Chondrocyte (in vitro differentiated cells): ENCODE results near the gene ANKAR. TPM values are rescaled to one million over a fixed set of nuclear protein-coding genes. Genes with fewer than 3 reads are reported as not detected.

Experiments used
- DNase-seq: peaks from one replicate; pipeline ENCODE4 v3.0.0; 2021; ENCODE audit warnings: mixed read lengths, low spot score
- H3K27ac Mint-ChIP-seq: one replicate; pipeline ENCODE4 v1.8.0; 2021; ENCODE audit warnings: mild to moderate bottlenecking, moderate library complexity, mixed read lengths; ENCODE audit not compliant: unreplicated experiment
- H3K27me3 Mint-ChIP-seq: 2 replicates; pipeline ENCODE4 v1.8.0; 2021; ENCODE audit warnings: low read depth, mixed read lengths
- H3K36me3 Mint-ChIP-seq: 2 replicates; pipeline ENCODE4 v1.8.0; 2021; ENCODE audit warnings: low read depth, mixed read lengths
- H3K4me1 Mint-ChIP-seq: 2 replicates; pipeline ENCODE4 v1.8.0; 2021; ENCODE audit warnings: low read depth, mild to moderate bottlenecking, mixed read lengths
- H3K4me3 Mint-ChIP-seq: one replicate; pipeline ENCODE4 v1.8.0; 2021; ENCODE audit warnings: mild to moderate bottlenecking, moderate library complexity, mixed read lengths; ENCODE audit not compliant: unreplicated experiment
- H3K9me3 Mint-ChIP-seq: 2 replicates; pipeline ENCODE4 v1.8.0; 2021; ENCODE audit warnings: low read depth, mixed read lengths
- total RNA-seq: library from RNA; stranded (reverse); gene quantifications from 3 replicates; pipeline ENCODE4 v1.2.1, GENCODE V29; 2021
- TF ChIP-seq, protein P1 (sequence below): fragments of 200-600 bp; sonication (generic); IDR thresholded peaks from 2 replicates; pipeline ENCODE4 v1.5.0; 2021; ENCODE audit warnings: antibody characterized with exemption, mild to moderate bottlenecking, moderate library complexity

The ANKAR gene
- total RNA-seq, 1 donor from 2014 or later: 6.4 TPM

DNA sequence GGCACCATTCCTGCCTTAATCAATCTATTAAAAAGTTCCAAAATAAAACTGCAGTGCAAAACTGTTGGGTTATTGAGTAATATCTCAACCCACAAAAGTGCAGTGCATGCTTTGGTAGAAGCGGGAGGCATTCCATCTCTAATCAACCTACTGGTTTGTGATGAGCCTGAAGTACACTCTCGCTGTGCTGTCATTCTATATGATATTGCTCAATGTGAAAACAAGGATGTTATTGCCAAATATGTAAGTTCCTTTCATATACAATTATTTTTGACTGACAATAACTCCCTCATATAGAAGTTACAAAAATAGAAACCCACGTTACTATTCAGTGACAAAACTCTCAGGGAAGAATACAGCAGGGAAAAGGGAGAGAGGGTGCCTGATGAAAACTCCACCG, 45.1 kb downstream of the ANKAR start:
- Mint-ChIP-seq H3K36me3 (peaks cover 3% of the 10 kb centered on the region), H3K4me1 (no peaks in the 10 kb centered on the region), H3K27ac (no peak overlapping the region), H3K9me3 (peaks cover 20% of the 10 kb centered on the region), H3K4me3 (no peak overlapping the region), H3K27me3 (no peaks in the 10 kb centered on the region)
- TF ChIP-seq, protein P1, sequence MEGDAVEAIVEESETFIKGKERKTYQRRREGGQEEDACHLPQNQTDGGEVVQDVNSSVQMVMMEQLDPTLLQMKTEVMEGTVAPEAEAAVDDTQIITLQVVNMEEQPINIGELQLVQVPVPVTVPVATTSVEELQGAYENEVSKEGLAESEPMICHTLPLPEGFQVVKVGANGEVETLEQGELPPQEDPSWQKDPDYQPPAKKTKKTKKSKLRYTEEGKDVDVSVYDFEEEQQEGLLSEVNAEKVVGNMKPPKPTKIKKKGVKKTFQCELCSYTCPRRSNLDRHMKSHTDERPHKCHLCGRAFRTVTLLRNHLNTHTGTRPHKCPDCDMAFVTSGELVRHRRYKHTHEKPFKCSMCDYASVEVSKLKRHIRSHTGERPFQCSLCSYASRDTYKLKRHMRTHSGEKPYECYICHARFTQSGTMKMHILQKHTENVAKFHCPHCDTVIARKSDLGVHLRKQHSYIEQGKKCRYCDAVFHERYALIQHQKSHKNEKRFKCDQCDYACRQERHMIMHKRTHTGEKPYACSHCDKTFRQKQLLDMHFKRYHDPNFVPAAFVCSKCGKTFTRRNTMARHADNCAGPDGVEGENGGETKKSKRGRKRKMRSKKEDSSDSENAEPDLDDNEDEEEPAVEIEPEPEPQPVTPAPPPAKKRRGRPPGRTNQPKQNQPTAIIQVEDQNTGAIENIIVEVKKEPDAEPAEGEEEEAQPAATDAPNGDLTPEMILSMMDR: no peak
- DNase-seq: no peak

DNA sequence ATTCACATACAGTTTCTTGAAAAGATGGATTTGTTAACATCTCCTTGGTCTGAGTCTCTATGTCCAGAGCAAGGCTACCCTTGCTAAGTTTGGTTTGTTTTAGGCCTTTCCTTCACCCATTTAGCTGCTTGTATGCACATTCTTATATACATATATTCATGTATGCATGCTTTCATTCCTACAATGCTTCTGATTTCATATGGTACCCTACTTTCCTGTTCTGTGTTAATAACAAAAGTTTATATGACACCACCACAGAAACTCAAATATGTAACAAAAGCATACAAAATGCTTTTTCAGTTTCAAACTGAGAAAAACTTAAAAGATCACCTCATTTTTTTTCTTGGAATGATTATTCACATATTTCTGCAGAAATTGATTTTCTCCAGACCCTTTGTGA, 48.7 kb downstream of the ANKAR start:
- Mint-ChIP-seq H3K27me3 (no peaks in the 10 kb centered on the region), H3K4me3 (no peak overlapping the region), H3K27ac (no peak overlapping the region), H3K36me3 (no peaks in the 10 kb centered on the region), H3K9me3 (no peaks in the 10 kb centered on the region), H3K4me1 (no peaks in the 10 kb centered on the region)
- TF ChIP-seq, protein P1: no peak
- DNase-seq: no peak

Other genes starting within 250 kb of the ANKAR start
- gene WDR75, start 233.2 kb upstream of the ANKAR start, total RNA-seq: 24.7 to 46.9 TPM (median 27.3 TPM) in 3 replicates
- 15.0 to 21.7 TPM (median 20.3 TPM) in 3 replicates for gene SLC40A1, start 93.9 kb upstream of the ANKAR start, total RNA-seq
- gene ASNSD1, start 13.2 kb upstream of the ANKAR start, total RNA-seq: 36.1 to 43.1 TPM (median 39.5 TPM) in 3 replicates
- 5.1 to 10.5 TPM (median 6.4 TPM) in 3 replicates for gene OSGEPL1, start 88.1 kb downstream of the ANKAR start, total RNA-seq
- 50.8 to 61.7 TPM (median 50.9 TPM) in 3 replicates for gene ORMDL1, start 109.7 kb downstream of the ANKAR start, total RNA-seq
- gene PMS1, start 109.8 kb downstream of the ANKAR start, total RNA-seq: 23.9 to 37.1 TPM (median 25.1 TPM) in 3 replicates